Tibial artery (tissue), 4 donors: Measurements from ENCODE around the gene ALCAM.

Experiments
- DNase-seq, 2 donors: peaks; one replicate each; pipeline ENCODE4 v3.0.0-alpha.2; 2019
- H3K27ac ChIP-seq, 2 donors: fragments of 200-600 bp; sonication (generic) in 1 of 2; 1 replicate in 1 of 2; 2 replicates in 1 of 2; pipeline ENCODE4 v1.5.1; 2018 to 2019; ENCODE audit warnings: mild to moderate bottlenecking in 1 of 2
- H3K27me3 ChIP-seq, 2 donors: fragments of 200-600 bp; sonication (generic) in 1 of 2; one replicate each; pipeline versions ENCODE4 v1.5.1 to v1.6.0; 2016 to 2019
- H3K36me3 ChIP-seq, 3 donors: fragments of 200-600 bp; sonication (generic) in 2 of 3; one replicate each; pipeline ENCODE4 v1.5.1; 2016 to 2019; ENCODE audit warnings: mild to moderate bottlenecking in 2 of 3
- H3K4me1 ChIP-seq, 4 donors: fragments of 200-600 bp; sonication (generic) in 2 of 4; 1 replicate in 3 of 4; 2 replicates in 1 of 4; pipeline ENCODE4 v1.5.1; 2016 to 2019
- H3K4me3 ChIP-seq, 2 donors: fragments of 200-600 bp; sonication (generic) in 1 of 2; 1 replicate in 1 of 2; 2 replicates in 1 of 2; pipeline ENCODE4 v1.5.1; 2018 to 2019; ENCODE audit warnings: mild to moderate bottlenecking in 2 of 2
- H3K9me3 ChIP-seq, 3 donors: fragments of 200-600 bp; sonication (generic) in 1 of 3; one replicate each; pipeline ENCODE4 v1.5.1; 2016 to 2019
- intact Hi-C: fragments of 100-400 bp; cut with DNase I; formaldehyde crosslinking; loops from one replicate; pipeline ENCODE4 v1.15.0; 2023; ENCODE audit warnings: low total_unique reads
- TF ChIP-seq, protein P1 (sequence below), 2 experiments: fragments of 200-600 bp in 1 of 2; fragments of 450-650 bp in 1 of 2; IDR thresholded peaks; one replicate each; pipeline ENCODE4 v1.5.1; 2017 to 2019; ENCODE audit warnings: antibody characterized with exemption in 2 of 2, mild to moderate bottlenecking in 1 of 2, moderate library complexity in 1 of 2

Gene ALCAM

DNA sequence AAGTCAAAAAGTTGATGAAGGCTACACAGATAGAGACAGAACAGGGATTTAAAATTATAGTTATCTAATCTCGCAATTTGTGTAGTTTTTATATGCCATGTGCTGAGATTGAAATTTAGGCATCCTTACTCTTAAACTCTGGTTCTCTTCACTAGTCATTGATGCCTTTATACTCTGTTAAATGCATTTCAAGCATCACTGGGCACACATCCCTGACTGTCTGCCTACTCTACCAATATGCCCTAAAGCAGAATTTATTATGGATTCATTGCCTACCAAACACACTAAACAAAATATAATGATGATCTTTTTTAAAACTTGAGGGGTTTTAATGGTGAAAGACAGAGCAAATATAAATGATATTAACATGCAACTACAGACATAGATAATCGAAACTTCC is 10.3 kb upstream of the ALCAM start:
- no peaks in the 10 kb centered on the region for H3K27me3 ChIP-seq
- TF ChIP-seq, protein P1, sequence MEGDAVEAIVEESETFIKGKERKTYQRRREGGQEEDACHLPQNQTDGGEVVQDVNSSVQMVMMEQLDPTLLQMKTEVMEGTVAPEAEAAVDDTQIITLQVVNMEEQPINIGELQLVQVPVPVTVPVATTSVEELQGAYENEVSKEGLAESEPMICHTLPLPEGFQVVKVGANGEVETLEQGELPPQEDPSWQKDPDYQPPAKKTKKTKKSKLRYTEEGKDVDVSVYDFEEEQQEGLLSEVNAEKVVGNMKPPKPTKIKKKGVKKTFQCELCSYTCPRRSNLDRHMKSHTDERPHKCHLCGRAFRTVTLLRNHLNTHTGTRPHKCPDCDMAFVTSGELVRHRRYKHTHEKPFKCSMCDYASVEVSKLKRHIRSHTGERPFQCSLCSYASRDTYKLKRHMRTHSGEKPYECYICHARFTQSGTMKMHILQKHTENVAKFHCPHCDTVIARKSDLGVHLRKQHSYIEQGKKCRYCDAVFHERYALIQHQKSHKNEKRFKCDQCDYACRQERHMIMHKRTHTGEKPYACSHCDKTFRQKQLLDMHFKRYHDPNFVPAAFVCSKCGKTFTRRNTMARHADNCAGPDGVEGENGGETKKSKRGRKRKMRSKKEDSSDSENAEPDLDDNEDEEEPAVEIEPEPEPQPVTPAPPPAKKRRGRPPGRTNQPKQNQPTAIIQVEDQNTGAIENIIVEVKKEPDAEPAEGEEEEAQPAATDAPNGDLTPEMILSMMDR (IDR thresholded peaks at IDR 0.05) = no peak
- no peak overlapping the region for H3K4me3 ChIP-seq
- no peak overlapping the region for H3K27ac ChIP-seq
- no peak for DNase-seq
- H3K36me3 ChIP-seq = no peaks in the 10 kb centered on the region
- H3K4me1 ChIP-seq = peaks cover 0 to 19% (median 3%) of the 10 kb centered on the region in 4 donors
- H3K9me3 ChIP-seq = no peaks in the 10 kb centered on the region
- intact Hi-C loops = no loop called here

DNA sequence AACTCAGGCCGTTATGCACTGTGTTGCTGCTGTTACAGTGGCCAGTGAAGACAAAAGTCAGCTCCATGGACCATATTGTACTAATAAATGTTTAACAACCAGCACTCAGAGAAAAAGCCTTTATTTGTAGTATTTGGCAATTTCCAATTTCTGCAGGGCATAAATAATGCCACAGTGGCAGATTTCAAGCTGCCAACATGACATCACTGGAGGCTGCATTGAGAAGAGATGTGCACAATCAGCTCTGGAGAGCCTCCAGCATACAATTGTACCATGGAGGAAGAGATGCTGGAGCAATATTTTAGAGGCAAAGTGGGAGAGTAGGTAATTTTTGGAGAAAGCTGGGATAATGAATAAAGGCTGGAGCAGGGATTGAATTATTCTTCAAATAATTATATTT is 9.7 kb upstream of the ALCAM start:
- peaks cover 0 to 20% (median 3%) of the 10 kb centered on the region in 4 donors for H3K4me1 ChIP-seq
- H3K4me3 ChIP-seq = no peak overlapping the region
- no peak overlapping the region for H3K27ac ChIP-seq
- intact Hi-C loops = no loop called here
- H3K27me3 ChIP-seq = no peaks in the 10 kb centered on the region
- no peak for DNase-seq
- no peaks in the 10 kb centered on the region for H3K9me3 ChIP-seq
- H3K36me3 ChIP-seq = no peaks in the 10 kb centered on the region
- TF ChIP-seq, protein P1 (IDR thresholded peaks at IDR 0.05) = no peak

DNA sequence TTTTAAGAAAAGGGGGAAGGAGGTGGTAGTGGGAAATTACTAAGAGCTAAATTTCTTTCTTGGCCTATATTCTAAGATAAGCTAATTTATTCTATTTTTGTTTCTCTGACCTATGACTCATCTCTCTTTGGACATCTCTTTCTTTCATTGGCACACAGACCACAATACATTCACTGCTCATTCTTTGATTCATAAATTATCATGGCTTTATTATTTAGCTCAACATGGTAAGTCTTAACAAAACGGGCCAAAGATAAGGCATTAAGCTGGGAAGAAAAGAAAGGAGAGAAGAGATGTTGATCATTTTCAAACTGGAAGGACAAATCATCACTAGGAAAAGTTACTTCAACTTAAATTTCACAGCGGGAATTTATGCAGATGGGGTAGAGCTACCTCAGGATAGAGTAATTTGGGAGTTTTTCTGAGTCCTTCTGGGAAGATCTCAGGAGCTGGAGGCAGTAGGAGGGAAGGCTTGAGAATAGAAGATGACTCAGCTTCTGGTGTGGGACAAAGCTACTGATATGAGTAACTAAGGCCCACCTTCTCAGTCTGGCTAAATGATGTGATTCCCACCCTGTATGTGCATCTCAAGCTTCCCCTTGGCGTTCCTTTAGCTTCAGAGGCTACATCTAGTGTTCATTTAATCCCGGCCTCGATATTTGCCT is 7.5 kb upstream of the ALCAM start:
- intact Hi-C loops = no loop called here
- H3K27ac ChIP-seq = no peak overlapping the region
- TF ChIP-seq, protein P1 (IDR thresholded peaks at IDR 0.05) = no peak
- no peaks in the 10 kb centered on the region for H3K27me3 ChIP-seq
- no peak for DNase-seq
- no peaks in the 10 kb centered on the region for H3K9me3 ChIP-seq
- H3K4me3 ChIP-seq = no peak overlapping the region
- H3K36me3 ChIP-seq = no peaks in the 10 kb centered on the region
- H3K4me1 ChIP-seq = peaks cover 0 to 18% (median 0%) of the 10 kb centered on the region in 4 donors

DNA sequence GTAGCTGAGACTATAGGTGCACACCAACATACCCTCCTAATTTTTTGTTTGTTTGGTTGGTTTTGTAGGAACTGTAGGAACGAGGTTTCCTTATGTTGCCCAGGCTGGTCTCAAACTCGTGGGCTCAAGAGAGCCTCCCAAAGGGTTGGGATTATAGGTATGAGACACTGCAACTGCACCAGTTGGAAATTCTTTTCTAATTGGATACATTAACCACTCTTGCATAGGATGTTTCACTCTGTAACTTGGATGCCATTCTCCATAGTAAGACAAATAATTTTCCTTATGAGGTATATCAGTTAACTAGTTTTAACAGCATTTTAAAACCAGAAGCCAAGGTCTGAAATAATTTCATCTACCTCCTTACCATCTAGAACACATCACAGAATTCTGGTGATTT is 6.7 kb upstream of the ALCAM start:
- intact Hi-C loops = loop anchor here (10.0 kb wide), 1 partner anchor 1085 kb away; no protein-coding TSS in a partner anchor
- Histone ChIP-seq H3K27ac (no peak overlapping the region), H3K27me3 (no peaks in the 10 kb centered on the region)

DNA sequence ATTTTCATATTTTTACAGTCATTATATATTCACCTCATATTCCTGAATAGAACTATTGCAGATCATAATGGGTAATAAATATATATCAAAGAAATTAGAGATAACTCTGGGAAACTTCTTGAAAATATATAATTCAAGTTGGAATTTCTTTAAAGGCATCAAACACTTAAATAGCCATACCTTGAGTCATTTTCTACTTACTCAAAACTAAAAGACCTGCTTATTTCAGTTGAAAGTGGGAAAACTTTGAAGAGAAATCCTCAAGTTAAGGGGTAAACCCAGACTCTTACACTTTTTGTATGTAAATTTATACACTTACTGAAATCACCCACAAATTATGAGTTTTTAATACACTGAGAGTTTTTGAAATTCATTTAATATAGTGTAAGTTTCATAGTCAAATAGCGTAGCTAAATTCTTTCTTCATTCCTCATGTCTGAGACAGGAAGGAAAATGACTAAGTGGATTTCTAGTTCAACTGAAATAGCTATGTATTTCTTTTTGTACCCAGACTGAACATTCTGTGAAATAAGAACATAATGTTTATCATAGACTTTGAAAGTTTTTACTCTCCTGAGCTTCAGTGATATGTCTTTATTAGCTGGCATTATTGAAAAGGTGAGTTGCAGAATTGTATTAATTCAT is 4.6 kb upstream of the ALCAM start:
- intact Hi-C loops = loop anchor here (10.0 kb wide), 1 partner anchor 1087 kb away; no protein-coding TSS in a partner anchor
- no peaks in the 10 kb centered on the region for H3K36me3 ChIP-seq
- no peak overlapping the region for H3K4me3 ChIP-seq
- DNase-seq = no peak
- TF ChIP-seq, protein P1 (IDR thresholded peaks at IDR 0.05) = no peak
- no peaks in the 10 kb centered on the region for H3K27me3 ChIP-seq
- H3K4me1 ChIP-seq = peaks cover 0 to 21% (median 0%) of the 10 kb centered on the region in 4 donors
- no peaks in the 10 kb centered on the region for H3K9me3 ChIP-seq
- H3K27ac ChIP-seq = peak overlapping the region; percentile 33 to 50

More for the DNA sequence above, 6.7 kb upstream of the ALCAM start:
- TF ChIP-seq, protein P1 (IDR thresholded peaks at IDR 0.05) = no peak
- no peak for DNase-seq
- Histone ChIP-seq H3K4me1 (peaks cover 0 to 18% (median 0%) of the 10 kb centered on the region in 4 donors), H3K9me3 (no peaks in the 10 kb centered on the region), H3K4me3 (no peak overlapping the region), H3K36me3 (no peaks in the 10 kb centered on the region)
